ENCODE results near the gene SYNRG. TPM values are rescaled to one million over a fixed set of nuclear protein-coding genes. Genes with fewer than 3 reads are reported as not detected.

Gene SYNRG
- total and polyA plus RNA-seq, 2 donors (not counting 3 experiments of a cell fraction or from before 2014, with no cell fraction given) = 15.3 to 42.2 TPM

DNA sequence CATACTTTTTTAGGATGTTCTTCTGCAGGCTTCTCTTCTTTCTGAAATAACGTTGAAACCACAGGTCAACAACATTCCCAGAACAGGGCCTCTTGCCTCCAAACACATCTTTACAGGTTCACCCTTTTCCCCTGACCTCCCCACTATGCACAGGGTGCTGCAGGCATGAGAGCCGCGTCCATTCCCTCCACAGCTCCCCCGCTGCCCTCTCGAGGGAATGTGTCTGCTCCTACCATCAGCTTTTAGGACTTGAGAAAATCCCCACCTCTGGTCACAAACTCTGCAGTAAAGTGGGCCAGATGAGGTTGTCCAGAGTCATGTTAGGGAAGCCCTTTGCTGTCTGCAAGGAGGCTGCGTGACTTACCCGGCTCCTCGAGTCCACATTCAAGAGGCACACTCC, 89.0 kb downstream of the SYNRG start:
- dilution Hi-C loops (cut with MboI; ENCODE audit: extremely low pct_ligation_motif_present, low sequenced_read_pairs) (no loop called here), intact Hi-C loops (cut with micrococcal nuclease) (no loop called here)
- POLR2A ChIA-PET = no interaction called here
- H3K27me3 ChIP-seq (ENCODE audit: control insufficient read depth in 2 of 2, insufficient read depth in 2 of 2, low read length in 2 of 2) = no peaks in the 10 kb centered on the region
- H3K9me1 ChIP-seq (replicated peaks; ENCODE audit: control insufficient read depth, extremely low read depth, insufficient read depth, low read length) = no peaks in the 10 kb centered on the region
- H3K4me3 ChIP-seq (replicated peaks in 1 of 3; ENCODE audit: insufficient read depth in 1 of 3, low read depth in 1 of 3, low read length in 3 of 3) = no peak overlapping the region
- H3K27ac ChIP-seq (ENCODE audit: insufficient read depth, low read depth, low read length) = no peak overlapping the region
- no peaks in the 10 kb centered on the region for H4K20me1 ChIP-seq (replicated peaks; ENCODE audit: control insufficient read depth, extremely low read depth, insufficient read depth, low read length)
- FAIRE-seq = no peak
- no peak for DNase-seq (ENCODE audit: low read depth, low spot score)
- H2AFZ ChIP-seq (ENCODE audit: low read depth, low read length) = no peak overlapping the region
- no peak overlapping the region for H3K9ac ChIP-seq (replicated peaks; ENCODE audit: extremely low read depth, insufficient read depth, low read length)
- H3K79me2 ChIP-seq (ENCODE audit: control insufficient read depth, insufficient read depth, low read length) = no peaks in the 10 kb centered on the region
- no peaks in the 10 kb centered on the region for H3K4me1 ChIP-seq (ENCODE audit: control insufficient read depth, extremely low read depth, insufficient read depth, low read length)
- H3K4me2 ChIP-seq (ENCODE audit: insufficient read depth, low read length) = no peak overlapping the region
- H3K36me3 ChIP-seq (ENCODE audit: control insufficient read depth in 2 of 2, extremely low read depth in 1 of 2, insufficient read depth in 2 of 2, low read length in 2 of 2) = peaks cover 14 to 17% of the 10 kb centered on the region in 2 experiments
- CTCF ChIA-PET = no interaction called here
- no peak for TF ChIP-seq FOS (IDR thresholded peaks at IDR 0.05; ENCODE audit: borderline replicate concordance, insufficient read depth, low read length)
- TF ChIP-seq, protein P1, sequence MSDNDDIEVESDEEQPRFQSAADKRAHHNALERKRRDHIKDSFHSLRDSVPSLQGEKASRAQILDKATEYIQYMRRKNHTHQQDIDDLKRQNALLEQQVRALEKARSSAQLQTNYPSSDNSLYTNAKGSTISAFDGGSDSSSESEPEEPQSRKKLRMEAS (IDR thresholded peaks at IDR 0.05; ENCODE audit: insufficient read depth, insufficient read length) = no peak
- no peak for TF ChIP-seq EZH2 (IDR thresholded peaks at IDR 0.05; ENCODE audit: borderline replicate concordance, low read depth, low read length, severe bottlenecking)
- no peak for TF ChIP-seq POLR2A (IDR thresholded peaks at IDR 0.05; ENCODE audit: low read depth, low read length)
- no peak for TF ChIP-seq GATA2 (IDR thresholded peaks at IDR 0.05; ENCODE audit: insufficient read depth, insufficient read length, low read depth, low read length)
- no peak for TF ChIP-seq MYC (IDR thresholded peaks at IDR 0.05; ENCODE audit: low read depth, low read length)
- TF ChIP-seq, protein P2, sequence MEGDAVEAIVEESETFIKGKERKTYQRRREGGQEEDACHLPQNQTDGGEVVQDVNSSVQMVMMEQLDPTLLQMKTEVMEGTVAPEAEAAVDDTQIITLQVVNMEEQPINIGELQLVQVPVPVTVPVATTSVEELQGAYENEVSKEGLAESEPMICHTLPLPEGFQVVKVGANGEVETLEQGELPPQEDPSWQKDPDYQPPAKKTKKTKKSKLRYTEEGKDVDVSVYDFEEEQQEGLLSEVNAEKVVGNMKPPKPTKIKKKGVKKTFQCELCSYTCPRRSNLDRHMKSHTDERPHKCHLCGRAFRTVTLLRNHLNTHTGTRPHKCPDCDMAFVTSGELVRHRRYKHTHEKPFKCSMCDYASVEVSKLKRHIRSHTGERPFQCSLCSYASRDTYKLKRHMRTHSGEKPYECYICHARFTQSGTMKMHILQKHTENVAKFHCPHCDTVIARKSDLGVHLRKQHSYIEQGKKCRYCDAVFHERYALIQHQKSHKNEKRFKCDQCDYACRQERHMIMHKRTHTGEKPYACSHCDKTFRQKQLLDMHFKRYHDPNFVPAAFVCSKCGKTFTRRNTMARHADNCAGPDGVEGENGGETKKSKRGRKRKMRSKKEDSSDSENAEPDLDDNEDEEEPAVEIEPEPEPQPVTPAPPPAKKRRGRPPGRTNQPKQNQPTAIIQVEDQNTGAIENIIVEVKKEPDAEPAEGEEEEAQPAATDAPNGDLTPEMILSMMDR (IDR thresholded peaks at IDR 0.05; ENCODE audit: extremely low read depth in 1 of 2, insufficient read depth in 1 of 2, low read depth in 1 of 2, low read length in 2 of 2) = no peak
- TF ChIP-seq JUN (IDR thresholded peaks at IDR 0.05; ENCODE audit: borderline replicate concordance, insufficient read depth, insufficient read length, low read depth) = no peak
- TF ChIP-seq POLR2AphosphoS5 (IDR thresholded peaks at IDR 0.05; ENCODE audit: insufficient read depth, low read depth, low read length) = no peak
- BruUV-seq (replicated peaks) = no TSS peak
- no peaks in the 10 kb centered on the region for H3K9me3 ChIP-seq (replicated peaks; ENCODE audit: control insufficient read depth, insufficient read depth, low read length)

All from endothelial cell of umbilical vein (primary cell).